Measurements from ENCODE around the gene ZNF217.
"Not testable (repeated sequence)": the region's sequence is repeated elsewhere in the genome, so short reads cannot be mapped to it uniquely, and the experiment has no call there.

ZNF217 gene

GRCh38 chr20:53567379-53567917, 26.2 kb downstream of the ZNF217 start:
- H3K36me3 ChIP-seq (ENCODE audit: insufficient read depth, low read length) = no peaks in the 10 kb centered on the region
- H3K27me3 ChIP-seq (ENCODE audit: control insufficient read depth in 1 of 2, insufficient read depth in 2 of 2, low read length in 2 of 2) = no peaks in the 10 kb centered on the region
- no peak overlapping the region for H3K9ac ChIP-seq (ENCODE audit: low read length)
- no peak overlapping the region for H3K4me3 ChIP-seq (ENCODE audit: low read depth in 1 of 2, low read length in 2 of 2)
- H3K4me1 ChIP-seq (ENCODE audit: insufficient read depth, low read length) = peaks cover 3% of the 10 kb centered on the region
- H3K27ac ChIP-seq (ENCODE audit: low read depth, low read length) = no peak overlapping the region
- H3K9me3 ChIP-seq (ENCODE audit: low read length) = no peaks in the 10 kb centered on the region

- not testable (repeated sequence) for H3K9ac ChIP-seq (ENCODE audit: low read length); H3K9me3 ChIP-seq (ENCODE audit: low read length); H3K4me3 ChIP-seq (ENCODE audit: low read depth in 1 of 2, low read length in 2 of 2); H3K27ac ChIP-seq (ENCODE audit: low read depth, low read length); H3K27me3 ChIP-seq (ENCODE audit: control insufficient read depth in 1 of 2, insufficient read depth in 2 of 2, low read length in 2 of 2); H3K4me1 ChIP-seq (ENCODE audit: insufficient read depth, low read length); H3K36me3 ChIP-seq (ENCODE audit: insufficient read depth, low read length)
These were observed 27.0 kb downstream of the ZNF217 start for GRCh38 chr20:53566623-53567022.

- peaks cover 3% of the 10 kb centered on the region for H3K4me1 ChIP-seq (ENCODE audit: insufficient read depth, low read length)
- no peak overlapping the region for H3K4me3 ChIP-seq (ENCODE audit: low read depth in 1 of 2, low read length in 2 of 2)
- no peaks in the 10 kb centered on the region for H3K36me3 ChIP-seq (ENCODE audit: insufficient read depth, low read length)
- no peak overlapping the region for H3K27ac ChIP-seq (ENCODE audit: low read depth, low read length)
- H3K27me3 ChIP-seq (ENCODE audit: control insufficient read depth in 1 of 2, insufficient read depth in 2 of 2, low read length in 2 of 2) = no peaks in the 10 kb centered on the region
- H3K9me3 ChIP-seq (ENCODE audit: low read length) = no peaks in the 10 kb centered on the region
- H3K9ac ChIP-seq (ENCODE audit: low read length) = no peak overlapping the region
These were observed 28.4 kb downstream of the ZNF217 start for GRCh38 chr20:53565254-53565653.

GRCh38 chr20:53562104-53562764, 31.4 kb downstream of the ZNF217 start:
- H3K27ac ChIP-seq (ENCODE audit: low read depth, low read length); H3K9me3 ChIP-seq (ENCODE audit: low read length); H3K36me3 ChIP-seq (ENCODE audit: insufficient read depth, low read length); H3K27me3 ChIP-seq (ENCODE audit: control insufficient read depth in 1 of 2, insufficient read depth in 2 of 2, low read length in 2 of 2); H3K9ac ChIP-seq (ENCODE audit: low read length); H3K4me3 ChIP-seq (ENCODE audit: low read depth in 1 of 2, low read length in 2 of 2); H3K4me1 ChIP-seq (ENCODE audit: insufficient read depth, low read length): not testable (repeated sequence)

GRCh38 chr20:53561505-53561904, 32.1 kb downstream of the ZNF217 start:
- H3K4me1 ChIP-seq (ENCODE audit: insufficient read depth, low read length) = no peaks in the 10 kb centered on the region
- no peaks in the 10 kb centered on the region for H3K27me3 ChIP-seq (ENCODE audit: control insufficient read depth in 1 of 2, insufficient read depth in 2 of 2, low read length in 2 of 2)
- no peak overlapping the region for H3K4me3 ChIP-seq (ENCODE audit: low read depth in 1 of 2, low read length in 2 of 2)
- H3K36me3 ChIP-seq (ENCODE audit: insufficient read depth, low read length) = no peaks in the 10 kb centered on the region
- H3K9me3 ChIP-seq (ENCODE audit: low read length) = no peaks in the 10 kb centered on the region
- no peak overlapping the region for H3K27ac ChIP-seq (ENCODE audit: low read depth, low read length)
- H3K9ac ChIP-seq (ENCODE audit: low read length) = no peak overlapping the region

GRCh38 chr20:53559816-53560215, 33.8 kb downstream of the ZNF217 start:
- Histone ChIP-seq H3K27ac (ENCODE audit: low read depth, low read length) (no peak overlapping the region), H3K9me3 (ENCODE audit: low read length) (no peaks in the 10 kb centered on the region), H3K4me3 (ENCODE audit: low read depth in 1 of 2, low read length in 2 of 2) (no peak overlapping the region), H3K27me3 (ENCODE audit: control insufficient read depth in 1 of 2, insufficient read depth in 2 of 2, low read length in 2 of 2) (no peaks in the 10 kb centered on the region), H3K36me3 (ENCODE audit: insufficient read depth, low read length) (no peaks in the 10 kb centered on the region), H3K9ac (ENCODE audit: low read length) (no peak overlapping the region), H3K4me1 (ENCODE audit: insufficient read depth, low read length) (no peaks in the 10 kb centered on the region)

GRCh38 chr20:53557130-53557529, 36.5 kb downstream of the ZNF217 start:
- Histone ChIP-seq H3K4me1 (ENCODE audit: insufficient read depth, low read length) (no peaks in the 10 kb centered on the region), H3K4me3 (ENCODE audit: low read depth in 1 of 2, low read length in 2 of 2) (no peak overlapping the region), H3K9me3 (ENCODE audit: low read length) (no peaks in the 10 kb centered on the region), H3K9ac (ENCODE audit: low read length) (no peak overlapping the region), H3K27me3 (ENCODE audit: control insufficient read depth in 1 of 2, insufficient read depth in 2 of 2, low read length in 2 of 2) (no peaks in the 10 kb centered on the region), H3K27ac (ENCODE audit: low read depth, low read length) (no peak overlapping the region), H3K36me3 (ENCODE audit: insufficient read depth, low read length) (no peaks in the 10 kb centered on the region)

- Histone ChIP-seq H3K36me3 (ENCODE audit: insufficient read depth, low read length) (no peaks in the 10 kb centered on the region), H3K4me3 (ENCODE audit: low read depth in 1 of 2, low read length in 2 of 2) (no peak overlapping the region), H3K9ac (ENCODE audit: low read length) (no peak overlapping the region), H3K4me1 (ENCODE audit: insufficient read depth, low read length) (no peaks in the 10 kb centered on the region), H3K9me3 (ENCODE audit: low read length) (no peaks in the 10 kb centered on the region), H3K27me3 (ENCODE audit: control insufficient read depth in 1 of 2, insufficient read depth in 2 of 2, low read length in 2 of 2) (no peaks in the 10 kb centered on the region), H3K27ac (ENCODE audit: low read depth, low read length) (no peak overlapping the region)
These were observed 37.3 kb downstream of the ZNF217 start for GRCh38 chr20:53556267-53556897.

- no peak overlapping the region for H3K4me3 ChIP-seq (ENCODE audit: low read depth in 1 of 2, low read length in 2 of 2)
- H3K9me3 ChIP-seq (ENCODE audit: low read length) = no peaks in the 10 kb centered on the region
- H3K9ac ChIP-seq (ENCODE audit: low read length) = no peak overlapping the region
- no peaks in the 10 kb centered on the region for H3K27me3 ChIP-seq (ENCODE audit: control insufficient read depth in 1 of 2, insufficient read depth in 2 of 2, low read length in 2 of 2)
- H3K27ac ChIP-seq (ENCODE audit: low read depth, low read length) = no peak overlapping the region
- H3K4me1 ChIP-seq (ENCODE audit: insufficient read depth, low read length) = no peaks in the 10 kb centered on the region
- H3K36me3 ChIP-seq (ENCODE audit: insufficient read depth, low read length) = no peaks in the 10 kb centered on the region
These were observed 37.8 kb downstream of the ZNF217 start for GRCh38 chr20:53555816-53556215.

- Histone ChIP-seq H3K27ac (ENCODE audit: low read depth, low read length) (no peak overlapping the region), H3K9ac (ENCODE audit: low read length) (no peak overlapping the region), H3K27me3 (ENCODE audit: control insufficient read depth in 1 of 2, insufficient read depth in 2 of 2, low read length in 2 of 2) (no peaks in the 10 kb centered on the region), H3K9me3 (ENCODE audit: low read length) (no peaks in the 10 kb centered on the region), H3K4me3 (ENCODE audit: low read depth in 1 of 2, low read length in 2 of 2) (no peak overlapping the region), H3K4me1 (ENCODE audit: insufficient read depth, low read length) (no peaks in the 10 kb centered on the region), H3K36me3 (ENCODE audit: insufficient read depth, low read length) (no peaks in the 10 kb centered on the region)
These were observed 38.6 kb downstream of the ZNF217 start for GRCh38 chr20:53555081-53555480.

GRCh38 chr20:53552572-53552893, 41.1 kb downstream of the ZNF217 start:
- H3K4me3 ChIP-seq (ENCODE audit: low read depth in 1 of 2, low read length in 2 of 2); H3K9ac ChIP-seq (ENCODE audit: low read length); H3K4me1 ChIP-seq (ENCODE audit: insufficient read depth, low read length); H3K36me3 ChIP-seq (ENCODE audit: insufficient read depth, low read length); H3K9me3 ChIP-seq (ENCODE audit: low read length); H3K27ac ChIP-seq (ENCODE audit: low read depth, low read length); H3K27me3 ChIP-seq (ENCODE audit: control insufficient read depth in 1 of 2, insufficient read depth in 2 of 2, low read length in 2 of 2): not testable (repeated sequence)

Measured in muscle layer of colon (tissue), 2 donors.